Measurements from ENCODE around the gene MYO5B.

The MYO5B gene

DNA sequence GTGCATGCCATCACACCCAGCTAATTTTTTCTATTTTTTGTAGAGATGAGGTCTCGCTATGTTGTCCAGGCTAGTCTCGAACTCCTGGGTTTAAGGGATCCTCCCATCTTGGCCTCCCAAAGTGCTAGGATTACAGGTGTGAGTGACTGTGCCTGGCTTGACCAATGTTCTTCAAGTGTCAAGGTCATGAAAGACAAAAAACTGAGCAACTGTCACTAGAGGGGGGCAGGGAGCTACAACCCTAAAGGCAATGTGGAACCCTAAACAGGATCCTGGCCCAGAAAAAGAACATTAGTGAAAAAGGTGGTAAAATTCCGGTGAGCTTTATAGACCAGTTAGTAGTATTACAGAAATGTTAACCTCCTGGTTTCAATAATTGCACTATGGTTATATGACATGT is 7.3 kb downstream of the MYO5B start:
- no peak for DNase-seq

DNA sequence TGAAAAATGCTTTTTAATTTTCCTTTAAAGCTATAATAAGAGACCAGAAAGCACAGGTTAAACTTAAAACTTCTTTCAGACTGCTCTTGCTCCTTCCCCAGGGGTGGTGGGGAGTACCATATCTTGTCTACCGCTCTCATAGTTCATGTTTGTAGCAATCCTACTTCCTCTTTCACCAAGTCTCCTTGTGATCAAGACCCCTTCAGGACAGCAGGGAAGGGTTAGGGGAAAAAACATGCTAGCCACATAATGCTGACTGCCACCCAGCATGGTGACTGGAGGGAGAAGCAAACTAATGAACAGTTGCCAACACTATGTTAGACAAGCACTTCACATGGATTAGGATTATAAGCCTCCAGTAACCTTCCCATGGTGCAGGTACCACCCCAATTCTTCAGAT is 8.6 kb downstream of the MYO5B start:
- no peak for DNase-seq

DNA sequence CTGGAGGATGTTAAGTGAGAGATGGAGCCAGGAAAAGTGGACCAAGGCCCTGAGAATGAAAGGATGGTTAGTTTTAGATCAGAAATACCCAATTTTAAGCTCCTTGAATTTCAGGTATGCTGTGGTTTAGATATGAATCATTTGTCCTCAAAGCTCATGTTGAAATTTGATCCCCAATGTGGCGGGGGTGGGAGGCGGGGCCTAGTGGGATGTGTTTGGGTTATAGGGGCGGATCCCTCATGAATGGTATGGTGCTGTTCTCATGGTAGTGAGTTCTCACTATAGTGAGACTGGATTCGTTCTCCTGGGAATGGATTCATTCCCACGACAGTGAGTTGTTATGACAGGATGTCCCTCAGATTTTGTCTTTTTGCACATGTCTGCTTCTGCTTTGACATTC is 11.4 kb downstream of the MYO5B start:
- no peak for DNase-seq

DNA sequence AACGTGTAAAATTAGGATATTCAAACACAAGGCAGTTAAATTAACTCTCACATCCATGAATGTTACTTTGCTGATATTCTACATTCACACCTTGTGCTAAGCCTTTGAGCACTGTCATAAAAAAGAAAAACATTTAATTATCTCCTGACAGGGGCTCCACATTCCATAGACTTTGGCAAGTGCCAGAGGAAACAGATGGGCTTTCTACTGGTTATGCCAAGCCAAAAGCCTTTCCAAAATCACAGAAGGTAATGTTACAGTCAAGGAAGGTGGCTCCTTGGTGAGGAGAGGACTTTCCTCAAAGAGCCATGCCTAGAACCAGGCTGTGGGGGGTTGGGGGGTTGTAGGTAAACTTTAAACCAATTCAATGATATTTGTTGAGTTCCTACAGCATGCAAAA is 12.4 kb downstream of the MYO5B start:
- peak; percentile 48 for DNase-seq

DNA sequence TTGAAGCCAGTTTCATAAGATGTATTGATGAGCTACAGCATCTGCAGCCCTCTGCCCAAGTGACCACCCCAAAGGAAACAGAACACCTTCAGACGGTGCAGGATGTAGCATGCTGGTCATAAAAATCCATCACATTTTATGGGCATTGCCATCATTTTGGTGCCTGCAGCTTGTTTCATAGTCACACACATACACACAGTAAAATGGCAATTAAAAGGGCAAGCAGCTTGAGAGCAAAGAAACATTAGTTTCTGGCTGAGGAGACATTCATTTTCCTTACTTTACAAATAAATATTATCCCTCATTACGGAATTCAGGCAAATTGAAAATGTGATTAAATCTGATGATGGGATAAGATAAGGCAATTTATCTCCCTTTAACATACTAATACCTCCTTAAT is 13.4 kb downstream of the MYO5B start:
- no peak for DNase-seq

DNA sequence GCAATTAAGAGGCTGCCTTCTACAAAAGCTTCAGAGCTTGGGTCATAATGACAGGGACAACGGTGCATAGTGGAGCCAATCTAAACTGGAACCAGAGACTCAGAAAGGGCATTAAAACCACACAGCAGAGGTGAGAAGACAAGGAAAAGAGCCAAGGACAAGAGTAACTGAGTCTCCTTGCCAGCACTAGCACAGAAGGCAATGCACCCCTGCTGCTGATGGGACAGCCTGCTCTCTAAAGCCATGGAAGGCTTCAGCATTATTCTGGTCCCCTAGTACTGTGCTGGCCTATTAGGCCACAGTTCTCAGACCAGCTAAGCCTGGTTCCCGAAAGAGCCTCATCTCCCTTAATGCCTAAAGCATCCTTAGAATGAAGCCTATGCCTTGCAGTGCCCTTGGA is 15.5 kb downstream of the MYO5B start:
- DNase-seq: no peak

DNA sequence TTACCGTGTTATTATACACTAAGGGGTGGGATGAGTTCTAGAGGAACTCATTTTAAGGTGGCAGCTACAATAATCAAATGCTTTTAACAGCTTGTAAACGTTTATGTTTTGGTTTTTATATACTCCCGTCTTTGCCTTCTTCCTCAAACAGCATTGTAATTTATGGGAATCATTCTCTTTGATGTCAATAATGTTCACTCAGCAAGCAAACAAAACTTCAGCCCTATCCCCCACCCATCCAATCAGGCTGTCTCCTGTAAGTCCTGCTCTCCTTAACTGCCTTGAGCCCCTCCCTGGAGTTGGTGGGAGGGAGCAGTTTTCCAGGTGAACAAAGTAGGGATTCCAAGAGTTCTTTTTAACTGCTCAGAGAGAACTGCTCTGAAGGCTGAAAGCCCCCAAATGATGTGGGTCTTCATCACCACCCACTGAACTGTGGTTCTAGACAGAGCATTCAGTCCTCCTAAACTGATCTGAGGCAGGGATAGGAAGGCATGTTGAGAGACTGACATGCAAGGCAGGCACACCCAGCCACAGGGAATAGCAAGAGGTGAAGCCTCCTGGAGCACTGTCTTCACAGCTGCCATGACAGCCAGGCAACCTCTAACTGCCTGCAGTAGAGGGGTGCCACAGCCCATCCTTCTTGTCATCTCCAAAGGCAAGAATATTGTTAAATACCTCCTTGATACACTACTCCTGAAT is 17.5 kb downstream of the MYO5B start:
- DNase-seq: no peak

DNA sequence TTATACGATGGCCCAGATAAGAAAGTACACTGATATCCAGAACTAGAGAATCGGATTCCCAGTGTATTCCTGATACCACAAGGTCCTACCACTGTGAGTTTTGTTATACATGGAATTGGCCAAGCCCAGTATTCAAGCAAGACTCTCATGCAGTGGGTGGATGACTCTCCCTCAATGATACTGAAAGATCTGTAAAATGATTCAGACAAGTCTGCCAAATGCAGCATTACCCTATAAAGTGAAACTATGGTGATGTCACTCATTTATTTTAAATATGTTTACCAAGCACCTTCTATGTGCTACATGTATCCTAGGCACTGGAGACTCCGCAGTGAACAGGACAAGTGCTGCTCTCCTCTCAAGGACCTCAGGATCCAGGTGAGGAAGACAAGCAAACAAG is 22.6 kb downstream of the MYO5B start:
- no peak for DNase-seq

DNA sequence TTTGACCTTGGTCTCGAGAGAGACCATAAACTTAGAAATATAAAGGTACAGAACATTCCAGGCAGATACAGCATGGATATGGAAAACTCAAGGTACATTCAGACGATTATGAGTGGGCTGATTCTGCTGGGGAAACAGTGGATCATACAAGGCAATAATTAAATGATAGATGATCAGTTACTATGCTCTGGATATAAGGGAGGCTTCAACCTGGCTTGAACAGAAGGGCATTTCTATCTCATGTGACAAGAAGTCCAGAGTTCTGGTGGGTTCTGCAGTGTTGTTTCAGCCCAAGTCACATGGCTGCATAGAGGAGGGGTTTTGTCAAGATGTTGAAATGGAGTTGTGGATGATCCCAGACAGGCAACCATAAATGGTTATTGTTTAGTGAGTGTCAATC is 23.5 kb downstream of the MYO5B start:
- no peak for DNase-seq

DNA sequence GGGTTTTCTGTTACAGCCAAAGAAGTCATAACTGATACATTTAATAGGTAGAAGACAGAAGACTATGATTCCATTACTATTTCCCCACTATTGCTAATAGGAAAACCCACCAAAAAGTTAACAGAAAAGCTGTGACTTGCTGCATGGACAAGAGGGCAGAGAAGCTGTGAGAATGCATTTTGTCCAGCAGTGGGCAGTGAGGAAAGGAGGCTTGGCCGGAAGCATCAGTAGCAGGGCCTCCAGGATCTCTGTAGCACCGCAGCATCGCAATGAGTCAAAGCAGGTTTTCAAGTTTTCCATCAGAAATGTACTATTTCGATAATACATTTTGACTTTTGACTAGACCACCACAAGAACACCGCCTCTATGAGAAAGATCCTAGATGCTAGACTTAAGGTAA is 24.9 kb downstream of the MYO5B start:
- no peak for DNase-seq

DNA sequence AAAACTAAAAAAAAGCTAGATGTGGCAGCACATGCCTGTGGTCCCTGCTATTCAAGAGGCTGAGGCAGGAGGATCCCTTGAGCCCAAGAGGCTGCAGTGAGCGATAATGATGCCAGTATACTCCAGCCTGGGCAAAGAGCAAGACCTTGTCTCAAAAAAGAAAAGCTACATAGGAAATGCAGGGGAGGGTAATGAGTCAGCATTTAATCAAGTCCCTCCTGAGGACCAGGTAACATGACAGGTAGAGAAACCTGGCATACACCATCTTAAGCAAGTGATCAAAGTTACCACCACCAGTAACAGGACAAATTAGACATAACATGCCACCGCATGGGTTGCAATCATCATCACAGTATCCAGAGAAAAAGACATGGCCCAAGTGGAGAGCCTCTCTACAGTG is 25.8 kb downstream of the MYO5B start:
- no peak for DNase-seq

DNA sequence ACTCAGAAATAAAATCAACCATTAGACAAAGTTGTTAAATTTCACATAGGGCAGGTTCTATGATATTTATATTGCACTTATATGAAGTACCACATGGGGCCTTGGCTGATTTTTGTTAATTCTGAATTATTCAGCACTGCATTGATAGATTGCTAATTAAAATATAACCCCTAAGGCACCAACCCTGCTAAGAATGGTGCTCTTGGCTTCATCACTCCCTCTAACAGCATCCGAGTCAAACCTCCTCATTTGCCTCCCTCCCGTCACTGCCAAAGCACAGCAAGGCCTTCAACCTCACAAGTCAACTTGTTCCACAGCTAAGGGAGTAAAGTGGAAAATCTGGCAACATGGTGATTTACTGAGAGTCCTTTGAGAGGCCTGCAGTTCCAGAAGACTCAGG is 27.0 kb downstream of the MYO5B start:
- DNase-seq: no peak

DNA sequence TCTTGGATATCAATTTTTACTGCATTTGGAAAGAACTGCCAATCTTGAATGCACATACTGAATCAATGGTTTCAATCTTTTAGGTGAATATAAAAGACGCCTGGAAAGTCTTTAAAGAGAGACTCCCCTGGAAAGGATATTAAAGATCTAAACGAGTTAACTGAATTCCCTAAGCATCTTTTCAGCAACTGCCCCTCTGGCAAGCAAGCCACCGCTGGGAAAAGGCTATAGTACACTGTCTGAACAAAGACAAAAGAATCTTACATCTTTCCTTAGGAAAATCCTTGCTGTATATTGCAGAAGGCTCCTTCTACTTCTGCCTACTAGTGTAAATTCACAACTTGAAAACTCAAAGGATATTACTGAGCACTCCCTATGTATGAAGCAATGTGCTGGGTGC is 28.0 kb downstream of the MYO5B start:
- no peak for DNase-seq

DNA sequence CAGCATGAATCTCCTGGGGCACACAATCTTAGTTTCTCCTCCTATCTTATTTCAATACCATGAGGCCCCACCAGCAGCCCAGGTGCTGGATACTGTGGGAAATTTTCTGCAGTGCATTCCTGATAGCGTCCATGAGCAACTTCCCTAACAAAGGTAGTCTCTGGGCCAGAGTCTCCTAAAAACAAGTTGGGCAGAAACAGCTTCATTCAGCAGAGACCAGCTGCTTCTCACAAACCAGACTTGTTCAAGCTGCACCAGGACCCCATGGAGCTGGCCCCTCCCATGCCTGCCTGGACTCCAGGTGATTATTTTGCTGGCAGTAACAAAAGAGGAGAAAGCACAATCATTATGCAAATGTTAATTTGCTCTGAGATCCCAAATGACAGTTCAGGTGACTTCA is 31.4 kb downstream of the MYO5B start:
- no peak for DNase-seq

DNA sequence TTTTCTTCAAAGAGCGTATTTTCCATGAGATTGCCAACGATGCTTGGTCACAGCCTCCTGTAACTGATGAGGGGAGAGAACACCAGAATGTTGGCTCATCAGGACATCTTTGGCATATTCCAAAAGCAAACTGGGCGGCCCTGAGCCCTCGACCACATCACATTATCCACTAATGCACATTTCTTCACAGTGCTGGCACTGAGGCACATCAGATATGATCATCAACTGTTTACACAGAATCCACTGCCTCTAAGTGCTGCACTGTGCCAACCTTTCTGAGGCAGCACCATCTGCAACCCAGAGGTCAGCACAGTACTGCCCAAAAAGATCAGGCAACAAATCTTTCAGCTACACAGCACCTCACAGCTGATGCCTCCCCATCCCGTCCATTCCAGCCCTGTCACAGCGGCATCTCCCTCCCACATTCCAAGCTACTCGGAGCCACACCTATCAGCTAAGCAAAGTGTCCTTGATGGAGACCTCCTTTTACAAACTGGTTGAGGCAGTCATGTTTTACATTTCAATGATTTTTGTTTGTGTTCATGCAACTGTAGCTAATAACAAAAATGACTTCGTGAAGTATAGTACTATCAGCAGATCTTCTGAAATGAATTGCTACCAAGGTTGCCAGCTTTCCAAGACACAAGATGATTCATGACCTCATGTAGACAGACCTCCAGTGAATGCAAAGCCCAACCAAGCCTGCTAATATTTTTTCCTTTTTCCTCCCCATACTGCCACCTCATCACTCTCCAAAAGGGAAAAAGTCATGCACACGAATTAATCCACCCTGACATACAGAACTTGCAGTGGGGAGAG is 32.3 kb downstream of the MYO5B start:
- no peak for DNase-seq

DNA sequence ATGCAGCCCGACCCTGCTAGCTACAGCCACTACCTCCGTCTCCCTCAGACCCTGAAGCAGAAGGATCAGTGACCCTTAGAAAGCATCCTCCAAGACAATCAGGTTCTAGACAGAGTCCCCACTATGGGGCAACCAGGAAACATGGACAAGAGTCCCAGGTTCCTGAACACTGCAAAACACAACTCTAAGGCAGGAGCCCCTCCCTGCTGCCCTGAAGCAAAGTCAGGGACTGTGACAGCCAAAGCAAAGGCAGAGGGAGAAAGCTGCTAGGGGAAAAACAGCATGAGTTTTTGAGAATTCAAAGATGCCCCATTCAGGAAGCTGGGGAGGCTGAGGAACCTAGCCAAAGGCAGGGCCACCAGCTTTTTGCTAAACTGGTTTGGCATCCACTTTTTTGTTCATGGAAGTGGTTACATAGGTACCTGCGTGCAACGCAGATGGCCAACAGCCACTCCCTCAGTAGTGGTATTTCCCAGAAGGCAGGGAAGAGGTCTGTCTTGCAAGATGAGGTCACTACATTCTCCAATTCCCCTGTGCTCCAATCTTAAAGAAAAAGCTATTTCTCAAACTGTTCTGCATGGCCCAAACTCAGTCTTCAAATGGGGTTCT is 33.2 kb downstream of the MYO5B start:
- no peak for DNase-seq

DNA sequence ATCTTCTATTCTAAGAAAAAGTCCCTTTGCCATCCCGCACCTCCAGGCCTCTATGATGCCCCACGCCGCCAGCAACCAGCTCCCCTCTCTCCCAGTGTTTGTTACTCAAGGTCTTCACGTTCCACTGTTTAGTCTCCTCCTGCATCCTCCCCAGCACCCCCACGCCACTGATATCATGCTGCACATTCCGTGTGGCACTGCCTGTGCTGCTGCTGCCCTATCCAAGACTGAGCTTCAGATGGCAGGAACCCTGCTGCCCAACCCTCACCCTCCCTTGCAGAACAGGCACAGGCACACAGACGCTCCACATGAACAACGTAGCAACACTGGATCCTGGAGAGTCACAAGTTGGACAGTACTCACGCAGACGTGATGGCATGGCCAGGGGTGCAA is 35.3 kb downstream of the MYO5B start:
- no peak for DNase-seq

DNA sequence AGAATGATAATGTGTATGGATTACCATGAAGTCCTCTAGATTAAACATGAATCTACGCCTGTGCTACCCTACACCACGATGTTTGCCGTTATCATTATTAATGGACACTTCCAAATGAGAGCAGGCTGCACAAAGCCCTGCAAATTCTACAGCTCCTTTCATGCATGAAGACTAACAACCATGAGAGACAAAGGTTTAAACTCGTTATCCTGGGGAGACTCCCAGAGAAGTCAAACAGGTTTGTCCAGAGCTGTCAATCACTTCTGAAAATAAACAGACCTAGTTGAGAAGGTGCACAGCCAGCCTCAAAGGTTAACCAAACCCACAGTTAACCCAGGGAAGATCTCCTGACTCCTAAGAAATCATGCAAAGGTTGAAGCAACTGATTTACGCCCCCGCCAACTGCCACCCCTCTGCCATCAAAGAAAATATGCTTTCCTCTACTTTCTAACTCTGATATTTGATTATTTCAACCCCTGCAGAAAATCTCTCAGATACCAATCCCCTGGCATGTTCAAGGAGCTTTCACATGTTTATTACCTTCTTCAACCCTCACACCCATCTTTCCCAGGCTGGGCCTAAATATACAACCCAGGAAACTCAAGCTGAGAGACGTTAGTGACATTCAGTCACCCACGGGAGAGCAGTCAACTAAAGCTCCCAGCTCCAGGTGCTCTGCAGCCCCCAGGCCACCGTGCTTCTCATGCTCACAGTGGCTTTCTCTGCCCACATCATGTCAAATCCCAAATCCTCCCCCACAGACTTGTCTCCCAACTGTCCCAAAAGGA is 35.9 kb downstream of the MYO5B start:
- DNase-seq: no peak

DNA sequence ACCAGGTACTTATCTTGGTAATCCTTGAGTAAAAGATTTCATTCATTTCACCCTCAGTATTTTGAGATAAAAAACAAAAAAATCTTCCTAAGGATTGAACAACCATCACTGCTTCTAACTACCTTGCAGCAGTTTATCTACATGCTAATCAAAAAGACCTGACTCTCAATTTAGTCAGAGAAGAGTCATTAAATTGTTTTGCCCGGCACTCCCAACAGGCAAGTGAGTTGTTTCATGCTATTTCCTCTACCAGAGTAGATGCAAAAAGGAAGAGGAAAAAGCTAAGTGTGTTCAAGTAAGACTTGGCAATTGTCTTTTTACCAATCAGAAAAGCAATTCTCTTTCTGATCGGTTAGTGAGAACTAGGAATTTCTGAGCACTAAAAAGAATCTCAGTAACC is 39.5 kb downstream of the MYO5B start:
- no peak for DNase-seq

DNA sequence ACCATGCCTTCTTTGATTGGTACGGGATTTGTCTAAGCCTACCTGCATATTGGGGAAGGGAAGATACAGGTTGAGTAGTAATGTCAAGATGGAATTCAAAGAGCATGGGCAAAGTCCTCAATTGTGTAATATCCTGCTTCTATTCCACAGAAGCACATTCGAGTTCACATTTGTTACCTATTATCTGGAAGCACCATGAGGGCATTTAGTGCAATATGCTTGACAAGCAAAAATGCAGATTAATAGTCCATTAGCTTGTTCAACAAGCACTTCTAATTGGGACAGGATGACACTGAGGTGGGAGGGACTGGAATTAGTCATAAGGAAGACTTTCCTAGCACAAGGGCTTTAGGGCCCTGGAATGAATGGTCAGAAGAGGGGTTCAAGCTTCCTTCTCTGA is 40.5 kb downstream of the MYO5B start:
- no peak for DNase-seq

DNA sequence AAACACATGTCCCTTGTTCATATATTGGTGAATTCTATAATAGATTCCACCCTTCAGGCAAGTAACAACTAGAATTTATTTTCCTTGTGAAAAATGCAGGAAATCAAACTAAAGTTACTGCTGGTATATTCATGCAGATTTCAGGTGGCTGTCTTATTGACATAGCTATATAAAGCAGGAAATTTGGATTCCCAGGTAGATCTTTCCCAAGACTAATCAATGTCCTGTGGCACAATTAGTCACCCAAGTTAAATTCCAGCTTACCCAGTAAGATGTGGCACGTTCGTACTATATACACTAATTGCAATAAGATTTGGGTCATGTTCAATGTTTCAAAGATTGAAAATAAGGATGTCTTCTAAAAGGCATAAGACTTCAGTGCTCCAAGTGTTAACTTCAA is 42.0 kb downstream of the MYO5B start:
- DNase-seq: no peak

DNA sequence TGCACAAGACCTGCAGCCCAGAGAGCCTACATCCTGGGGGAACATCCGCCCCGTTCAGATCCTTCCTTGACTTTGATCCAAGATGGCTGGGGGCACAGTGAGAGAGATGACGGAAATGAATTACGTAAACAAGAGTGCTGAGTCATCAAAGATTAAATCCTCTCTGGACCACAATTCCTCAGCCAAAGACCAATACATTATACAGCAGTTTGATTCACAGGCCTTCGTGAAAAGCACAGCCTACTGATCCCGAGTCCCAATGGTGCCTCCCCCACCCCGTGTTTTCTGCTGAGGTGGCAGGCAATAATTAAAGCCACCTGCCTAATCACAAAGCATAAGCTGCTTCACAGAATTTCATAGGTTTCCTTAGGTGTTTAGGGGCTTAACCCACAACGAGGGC is 43.0 kb downstream of the MYO5B start:
- no peak for DNase-seq

DNA sequence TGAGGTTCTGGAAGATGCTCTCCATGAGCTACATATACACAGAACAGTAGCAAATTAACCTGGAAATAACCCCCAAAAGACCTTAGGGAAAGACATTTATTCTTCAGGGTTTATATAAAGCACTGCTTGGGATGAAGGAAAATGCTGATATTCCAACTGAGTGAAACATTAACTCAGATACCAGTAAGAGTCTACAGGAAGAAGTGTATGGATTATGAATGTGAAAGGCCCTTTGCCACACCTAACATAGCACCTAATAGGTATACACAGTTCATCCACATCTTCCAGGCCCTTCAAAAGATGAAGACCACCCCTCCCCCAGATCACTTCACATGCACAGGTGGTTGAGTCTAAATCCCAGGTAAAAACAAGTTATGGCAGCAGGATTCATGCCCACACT is 50.4 kb downstream of the MYO5B start:
- no peak for DNase-seq

DNA sequence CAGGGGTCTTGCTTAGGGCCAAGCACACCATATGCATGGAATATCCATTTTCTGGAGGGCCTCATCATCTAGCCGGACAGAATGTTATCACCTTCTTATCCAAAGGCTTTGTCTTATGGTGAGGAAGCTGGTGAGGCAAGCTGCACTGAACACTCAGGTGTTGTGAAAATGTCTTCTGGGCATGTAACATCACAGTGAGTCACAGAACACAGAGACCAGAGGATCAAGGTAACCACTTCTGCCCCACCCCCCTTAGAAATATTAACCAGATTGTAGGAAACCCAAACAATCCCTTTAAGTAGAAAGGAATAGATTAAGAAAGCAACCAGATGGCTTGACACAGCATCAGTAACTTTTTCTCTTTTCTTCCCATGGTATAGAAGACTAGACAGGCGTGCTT is 51.1 kb downstream of the MYO5B start:
- no peak for DNase-seq
